Endothelial cell of umbilical vein (primary cell): Measurements from ENCODE around the gene PKP4. TPM values are rescaled to one million over a fixed set of nuclear protein-coding genes. Genes with fewer than 3 reads are reported as not detected.

Experiments
- BruUV-seq: library from RNA; stranded (reverse); fragments of 400-500 nt; replicated peaks from 2 replicates; lab custom pipeline; 2021; lab: Mats Ljungman, UMichigan
- CTCF ChIA-PET: fragments of 300-600, 350-600 bp; sonication (Branson Sonifier 250); formaldehyde crosslinking; loops from one replicate; lab custom pipeline; 2021; ENCODE audit warnings: antibody characterized with exemption, inconsistent platforms; lab: Charles Lee
- POLR2A ChIA-PET: fragments of 300-600, 350-600 bp; sonication (Branson Sonifier 250); formaldehyde crosslinking; loops from one replicate; lab custom pipeline; 2021; ENCODE audit warnings: antibody characterized with exemption, inconsistent platforms; lab: Charles Lee
- DNase-seq: peaks from one replicate; pipeline ENCODE4 v3.0.0-alpha.2; 2011; ENCODE audit warnings: low read depth, low spot score
- FAIRE-seq: peaks from 2 replicates; lab custom pipeline; 2011; peaks lifted over from hg19 to GRCh38; lab: Jason Lieb, UNC
- H2AFZ ChIP-seq: 2 replicates; pipeline ENCODE4 v1.6.0; 2012; ENCODE audit warnings: low read depth, low read length, control low read depth, inconsistent platforms
- H3K27ac ChIP-seq: 2 replicates; pipeline ENCODE4 v1.5.1; 2011; ENCODE audit warnings: low read depth, mild to moderate bottlenecking, control low read depth, low read length, moderate library complexity; ENCODE audit not compliant: insufficient read depth
- H3K27me3 ChIP-seq, 2 experiments: 2 replicates each; pipeline versions ENCODE4 v1.6.0 to v1.6.1; 2011; ENCODE audit warnings: low read length in 2 of 2, mixed read lengths in 1 of 2; ENCODE audit not compliant: control insufficient read depth in 2 of 2, insufficient read depth in 2 of 2
- H3K36me3 ChIP-seq, 2 experiments: 2 replicates in 1 of 2; 3 replicates in 1 of 2; pipeline ENCODE4 v1.5.1; 2011; ENCODE audit warnings: low read length in 2 of 2, mild to moderate bottlenecking in 1 of 2, moderate library complexity in 1 of 2; ENCODE audit not compliant: control insufficient read depth in 2 of 2, insufficient read depth in 2 of 2; ENCODE audit errors: extremely low read depth in 1 of 2
- H3K4me1 ChIP-seq: 3 replicates; pipeline ENCODE4 v1.5.1; 2011; ENCODE audit warnings: mild to moderate bottlenecking, low read length; ENCODE audit not compliant: control insufficient read depth, insufficient read depth; ENCODE audit errors: extremely low read depth
- H3K4me2 ChIP-seq: 2 replicates; pipeline ENCODE4 v1.6.1; 2011; ENCODE audit warnings: low read length, control low read depth, mixed read lengths; ENCODE audit not compliant: insufficient read depth
- H3K4me3 ChIP-seq, 3 experiments: fragments of 200-600 bp in 1 of 3; sonication (generic), shearing (Covaris generic) in 1 of 3; replicated peaks in 1 of 3; 2 replicates each; pipeline ENCODE4 v1.5.1; 2011 to 2016; ENCODE audit warnings: control low read depth in 3 of 3, low read length in 3 of 3, mild to moderate bottlenecking in 2 of 3, inconsistent platforms in 1 of 3, low read depth in 1 of 3, moderate library complexity in 1 of 3; ENCODE audit not compliant: insufficient read depth in 1 of 3
- H3K79me2 ChIP-seq: 2 replicates; pipeline ENCODE4 v1.6.0; 2012; ENCODE audit warnings: low read length, inconsistent platforms; ENCODE audit not compliant: control insufficient read depth, insufficient read depth
- H3K9ac ChIP-seq: replicated peaks from 2 replicates; pipeline ENCODE3; 2011; ENCODE audit warnings: low read length, control low read depth; ENCODE audit not compliant: insufficient read depth; ENCODE audit errors: extremely low read depth
- H3K9me1 ChIP-seq: replicated peaks from 3 replicates; pipeline ENCODE4 v1.6.0; 2011; ENCODE audit warnings: mild to moderate bottlenecking, low read length; ENCODE audit not compliant: control insufficient read depth, insufficient read depth; ENCODE audit errors: extremely low read depth
- H3K9me3 ChIP-seq: replicated peaks from 2 replicates; pipeline ENCODE4 v1.5.1; 2012; ENCODE audit warnings: low read length, inconsistent platforms; ENCODE audit not compliant: control insufficient read depth, insufficient read depth
- H4K20me1 ChIP-seq: replicated peaks from 2 replicates; pipeline ENCODE3; 2011; ENCODE audit warnings: mild to moderate bottlenecking, low read length; ENCODE audit not compliant: control insufficient read depth, insufficient read depth; ENCODE audit errors: extremely low read depth
- EZH2 ChIP-seq: IDR thresholded peaks from 2 replicates; pipeline ENCODE4 v1.6.1; 2012; ENCODE audit warnings: borderline replicate concordance, low read depth, mild to moderate bottlenecking, moderate library complexity, low read length, inconsistent platforms; ENCODE audit not compliant: severe bottlenecking
- FOS ChIP-seq: IDR thresholded peaks from 2 replicates; pipeline ENCODE4 v1.6.1; 2011; ENCODE audit warnings: mild to moderate bottlenecking, low read length, moderate library complexity, borderline replicate concordance; ENCODE audit not compliant: insufficient read depth
- GATA2 ChIP-seq: IDR thresholded peaks from 2 replicates; pipeline ENCODE4 v1.7.0; 2011; ENCODE audit warnings: low read depth, mild to moderate bottlenecking, moderate library complexity, mixed read lengths, low read length; ENCODE audit not compliant: insufficient read length, insufficient read depth
- JUN ChIP-seq: IDR thresholded peaks from 2 replicates; pipeline ENCODE4 v1.6.1; 2011; ENCODE audit warnings: borderline replicate concordance, low read depth; ENCODE audit not compliant: insufficient read length, insufficient read depth
- MYC ChIP-seq: IDR thresholded peaks from one replicate; pipeline ENCODE4 v1.6.1; 2011; ENCODE audit warnings: mild to moderate bottlenecking, low read depth, low read length
- POLR2A ChIP-seq: IDR thresholded peaks from 2 replicates; pipeline ENCODE4 v1.6.1; 2012; ENCODE audit warnings: low read depth, mild to moderate bottlenecking, control low read depth, low read length
- POLR2AphosphoS5 ChIP-seq: IDR thresholded peaks from 2 replicates; pipeline ENCODE4 v1.6.1; 2012; ENCODE audit warnings: low read depth, mild to moderate bottlenecking, control low read depth, low read length, moderate library complexity; ENCODE audit not compliant: insufficient read depth
- dilution Hi-C: fragments of 300-500 bp; cut with MboI; formaldehyde crosslinking; loops from one replicate; pipeline ENCODE4 v1.15.0; 2019; ENCODE audit warnings: low sequenced_read_pairs; ENCODE audit not compliant: extremely low pct_ligation_motif_present
- intact Hi-C: fragments of 100-400 bp; cut with micrococcal nuclease; formaldehyde crosslinking; loops from one replicate; pipeline ENCODE4 v1.10.0; 2022
- polyA plus RNA-seq, 4 experiments: library from polyadenylated mRNA; depleted of rRNA in 3 of 4; stranded (reverse) in 3 of 4; unstranded in 1 of 4; fragments of >200 nt; gene quantifications; 2 replicates each; pipeline versions ENCODE4 v1.2.1 to v1.2.3, GENCODE V29; 2011 to 2012; ENCODE audit warnings: missing spikeins in 1 of 4
- total RNA-seq: library from RNA; stranded (reverse); gene quantifications from 2 replicates; pipeline ENCODE4 v1.2.3, GENCODE V29; 2021
- TF ChIP-seq, protein P1 (sequence below), 2 donors: IDR thresholded peaks; 1 replicate in 1 of 2; 2 replicates in 1 of 2; pipeline ENCODE4 v1.5.1; 2011; ENCODE audit warnings: low read length in 2 of 2, mild to moderate bottlenecking in 2 of 2, moderate library complexity in 2 of 2, control low read depth in 1 of 2, inconsistent platforms in 1 of 2, low read depth in 1 of 2; ENCODE audit not compliant: insufficient read depth in 1 of 2; ENCODE audit errors: extremely low read depth in 1 of 2
- TF ChIP-seq, protein P2 (sequence below): IDR thresholded peaks from 2 replicates; pipeline ENCODE4 v1.6.1; 2011; ENCODE audit not compliant: insufficient read depth, insufficient read length

PKP4 gene
- total and polyA plus RNA-seq, 2 donors (not counting 3 experiments of a cell fraction or from before 2014, with no cell fraction given), result 35.4 to 68.5 TPM

DNA sequence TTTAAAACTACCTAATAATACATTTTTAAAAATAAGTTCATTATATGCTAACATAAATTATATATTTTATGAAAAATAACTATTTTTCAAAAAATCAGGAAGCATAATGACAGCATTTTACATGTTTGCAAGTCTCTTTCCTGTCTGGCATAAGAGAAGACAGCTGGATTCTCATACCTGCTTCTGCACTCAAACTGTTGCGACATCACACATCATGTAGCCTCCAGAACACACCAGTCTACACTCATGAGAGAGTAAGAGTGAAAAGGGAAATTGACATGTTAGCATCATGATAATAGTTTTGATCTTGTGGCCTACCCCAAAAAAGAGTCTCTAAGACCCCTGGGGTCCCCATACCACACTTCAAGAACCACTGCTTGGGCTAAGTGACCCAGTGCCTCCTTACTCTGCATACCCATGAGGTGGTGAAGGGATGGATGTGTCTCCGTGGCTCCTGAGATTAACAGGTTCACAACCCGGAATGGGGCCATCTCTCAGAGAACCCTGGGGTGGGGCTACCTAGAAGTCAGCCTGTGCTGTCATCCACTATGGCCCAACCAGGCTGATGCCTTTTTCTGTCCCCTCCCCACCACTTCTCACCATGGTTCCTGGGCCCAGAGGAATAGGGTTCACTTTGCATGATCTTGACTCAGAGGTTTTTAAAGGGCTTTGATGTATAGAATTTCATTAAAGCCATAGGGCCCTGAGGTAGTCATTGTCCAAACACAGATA, 235.8 kb downstream of the PKP4 start:
- H3K4me3 ChIP-seq, result no peak overlapping the region
- H3K27ac ChIP-seq, result no peak overlapping the region
- ChIA-PET POLR2A (no interaction called here), CTCF (no interaction called here)
- DNase-seq (no peak), FAIRE-seq (no peak)
- no peak overlapping the region for H3K9ac ChIP-seq
- no peaks in the 10 kb centered on the region for H3K79me2 ChIP-seq
- no peak overlapping the region for H3K4me2 ChIP-seq
- no peaks in the 10 kb centered on the region for H4K20me1 ChIP-seq
- no TSS peak for BruUV-seq
- H3K9me1 ChIP-seq, result no peaks in the 10 kb centered on the region
- dilution Hi-C loops, result no loop called here
- intact Hi-C loops, result no loop called here
- TF ChIP-seq, protein P1, sequence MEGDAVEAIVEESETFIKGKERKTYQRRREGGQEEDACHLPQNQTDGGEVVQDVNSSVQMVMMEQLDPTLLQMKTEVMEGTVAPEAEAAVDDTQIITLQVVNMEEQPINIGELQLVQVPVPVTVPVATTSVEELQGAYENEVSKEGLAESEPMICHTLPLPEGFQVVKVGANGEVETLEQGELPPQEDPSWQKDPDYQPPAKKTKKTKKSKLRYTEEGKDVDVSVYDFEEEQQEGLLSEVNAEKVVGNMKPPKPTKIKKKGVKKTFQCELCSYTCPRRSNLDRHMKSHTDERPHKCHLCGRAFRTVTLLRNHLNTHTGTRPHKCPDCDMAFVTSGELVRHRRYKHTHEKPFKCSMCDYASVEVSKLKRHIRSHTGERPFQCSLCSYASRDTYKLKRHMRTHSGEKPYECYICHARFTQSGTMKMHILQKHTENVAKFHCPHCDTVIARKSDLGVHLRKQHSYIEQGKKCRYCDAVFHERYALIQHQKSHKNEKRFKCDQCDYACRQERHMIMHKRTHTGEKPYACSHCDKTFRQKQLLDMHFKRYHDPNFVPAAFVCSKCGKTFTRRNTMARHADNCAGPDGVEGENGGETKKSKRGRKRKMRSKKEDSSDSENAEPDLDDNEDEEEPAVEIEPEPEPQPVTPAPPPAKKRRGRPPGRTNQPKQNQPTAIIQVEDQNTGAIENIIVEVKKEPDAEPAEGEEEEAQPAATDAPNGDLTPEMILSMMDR (IDR thresholded peaks at IDR 0.05; ENCODE audit: extremely low read depth in 1 of 2, insufficient read depth in 1 of 2, low read depth in 1 of 2, low read length in 2 of 2), result no peak
- TF ChIP-seq, protein P2, sequence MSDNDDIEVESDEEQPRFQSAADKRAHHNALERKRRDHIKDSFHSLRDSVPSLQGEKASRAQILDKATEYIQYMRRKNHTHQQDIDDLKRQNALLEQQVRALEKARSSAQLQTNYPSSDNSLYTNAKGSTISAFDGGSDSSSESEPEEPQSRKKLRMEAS, result no peak
- TF ChIP-seq GATA2 (no peak), EZH2 (no peak), POLR2A (no peak), MYC (no peak), JUN (no peak), FOS (no peak), POLR2AphosphoS5 (no peak)
- no peaks in the 10 kb centered on the region for H3K9me3 ChIP-seq
- no peaks in the 10 kb centered on the region for H3K27me3 ChIP-seq
- no peaks in the 10 kb centered on the region for H3K36me3 ChIP-seq
- no peaks in the 10 kb centered on the region for H3K4me1 ChIP-seq
- H2AFZ ChIP-seq, result no peak overlapping the region
